SK-N-SH treated with all-trans-retinoic acid at 6 μM for 48 hours (cell line): ENCODE data around the gene SORCS3.

Experiments
- CSRNP3 ChIP-seq: fragments of 250-450 bp; sonication (Bioruptor Pico); IDR thresholded peaks from 2 replicates; pipeline ENCODE4 v1.5.1; 2021; ENCODE audit warnings: mild to moderate bottlenecking, moderate library complexity
- ESRRG ChIP-seq: fragments of 250-450 bp; sonication (Bioruptor Pico); IDR thresholded peaks from 2 replicates; pipeline ENCODE4 v1.6.1; 2021; ENCODE audit warnings: mild to moderate bottlenecking
- ISL1 ChIP-seq: fragments of 250-450 bp; sonication (Bioruptor Pico); IDR thresholded peaks from 2 replicates; pipeline ENCODE4 v2.1.2; 2022; ENCODE audit warnings: mild to moderate bottlenecking, moderate library complexity
- OSR1 ChIP-seq: fragments of 250-450 bp; sonication (Bioruptor Pico); IDR thresholded peaks from 2 replicates; pipeline ENCODE4 v1.8.0; 2022; ENCODE audit warnings: moderate library complexity, mild to moderate bottlenecking, inconsistent platforms
- PATZ1 ChIP-seq: fragments of 250-450 bp; sonication (Bioruptor Pico); IDR thresholded peaks from 2 replicates; pipeline ENCODE4 v1.8.0; 2020; ENCODE audit warnings: mild to moderate bottlenecking, moderate library complexity, borderline replicate concordance
- PPARA ChIP-seq: fragments of 250-450 bp; sonication (Bioruptor Pico); IDR thresholded peaks from 2 replicates; pipeline ENCODE4 v1.5.0; 2020; ENCODE audit warnings: mild to moderate bottlenecking, borderline replicate concordance
- RARB ChIP-seq: fragments of 250-450 bp; sonication (Bioruptor Pico); IDR thresholded peaks from 2 replicates; pipeline ENCODE4 v1.8.0; 2021; ENCODE audit warnings: mild to moderate bottlenecking, moderate library complexity
- TCF4 ChIP-seq: fragments of 250-450 bp; sonication (Bioruptor Pico); IDR thresholded peaks from 2 replicates; pipeline ENCODE4 v1.8.0; 2021; ENCODE audit warnings: mild to moderate bottlenecking, moderate library complexity, borderline replicate concordance
- TOX ChIP-seq: fragments of 250-450 bp; sonication (Bioruptor Pico); IDR thresholded peaks from 2 replicates; pipeline ENCODE4 v1.8.0; 2021; ENCODE audit warnings: mild to moderate bottlenecking, moderate library complexity, borderline replicate concordance
- ZFP30 ChIP-seq: fragments of 450-650 bp; formaldehyde crosslinking; IDR thresholded peaks from 2 replicates; pipeline ENCODE4 v1.5.0; 2022; ENCODE audit warnings: mild to moderate bottlenecking, moderate library complexity
- ZNF565 ChIP-seq: fragments of 450-650 bp; formaldehyde crosslinking; conservative IDR thresholded peaks from 2 replicates; pipeline ENCODE4 v1.5.0; 2020; ENCODE audit warnings: low read depth, mild to moderate bottlenecking, moderate library complexity
- ZNF70 ChIP-seq: fragments of 450-650 bp; formaldehyde crosslinking; IDR thresholded peaks from 2 replicates; pipeline ENCODE4 v1.5.0; 2020; ENCODE audit warnings: mild to moderate bottlenecking, moderate library complexity
- ZNF8 ChIP-seq: fragments of 450-650 bp; formaldehyde crosslinking; IDR thresholded peaks from 2 replicates; pipeline ENCODE4 v1.5.0; 2020; ENCODE audit warnings: mild to moderate bottlenecking, moderate library complexity

- no peak for TF ChIP-seq TCF4 (CRISPR knock-in tag)
- no peak for TF ChIP-seq ESRRG (CRISPR knock-in tag)
- no peak for TF ChIP-seq ZFP30 (CRISPR knock-in tag)
- TF ChIP-seq ZNF8 (CRISPR knock-in tag) = no peak
- no peak for TF ChIP-seq ZNF70 (CRISPR knock-in tag)
- no peak for TF ChIP-seq PATZ1 (CRISPR knock-in tag)
- TF ChIP-seq RARB (CRISPR knock-in tag) = no peak
- no peak for TF ChIP-seq ISL1 (CRISPR knock-in tag)
- TF ChIP-seq CSRNP3 (CRISPR knock-in tag) = no peak
- TF ChIP-seq PPARA (CRISPR knock-in tag) = no peak
- TF ChIP-seq OSR1 (CRISPR knock-in tag) = no peak
- no peak for TF ChIP-seq TOX (CRISPR knock-in tag)
- TF ChIP-seq ZNF565 (CRISPR knock-in tag) = no peak
These were observed 627.9 kb downstream of the SORCS3 start for GRCh38 chr10:105268961-105269360.
